ENCODE results near the gene RAB44.

Gene RAB44

GRCh38 chr6:36734486-36735060 lies 36.9 kb downstream of the RAB44 start:
- H3K9me2 ChIP-seq (replicated peaks; ENCODE audit: control insufficient read depth, low read length), result no peaks in the 10 kb centered on the region
- no peaks in the 10 kb centered on the region for H3K4me1 ChIP-seq (ENCODE audit: control insufficient read depth, low read length)
- no peaks in the 10 kb centered on the region for H3K36me3 ChIP-seq (ENCODE audit: control insufficient read depth, low read length)
- no peak overlapping the region for H3K4me2 ChIP-seq (ENCODE audit: low read length)
- H4K20me1 ChIP-seq (ENCODE audit: control insufficient read depth, insufficient read depth, low read depth, low read length), result no peaks in the 10 kb centered on the region
- no peaks in the 10 kb centered on the region for H3K79me2 ChIP-seq (ENCODE audit: control insufficient read depth, low read length)
- TF ChIP-seq CTCF (IDR thresholded peaks at IDR 0.05; ENCODE audit: low read depth, low read length, poor library complexity, severe bottlenecking) (no peak), EZH2phosphoT487 (IDR thresholded peaks at IDR 0.05; ENCODE audit: borderline replicate concordance, low read length) (no peak)
- H3K27ac ChIP-seq (ENCODE audit: low read depth, low read length), result no peak overlapping the region
- no peak overlapping the region for H3K4me3 ChIP-seq (ENCODE audit: low read length)
- peaks cover 25% of the 10 kb centered on the region for H3K27me3 ChIP-seq (ENCODE audit: control insufficient read depth, low read length)
- no peaks in the 10 kb centered on the region for H3K9me3 ChIP-seq (ENCODE audit: control insufficient read depth, insufficient read depth, low read length)
- no peaks in the 10 kb centered on the region for H3F3A ChIP-seq (ENCODE audit: control insufficient read depth, insufficient read depth)

DNA sequence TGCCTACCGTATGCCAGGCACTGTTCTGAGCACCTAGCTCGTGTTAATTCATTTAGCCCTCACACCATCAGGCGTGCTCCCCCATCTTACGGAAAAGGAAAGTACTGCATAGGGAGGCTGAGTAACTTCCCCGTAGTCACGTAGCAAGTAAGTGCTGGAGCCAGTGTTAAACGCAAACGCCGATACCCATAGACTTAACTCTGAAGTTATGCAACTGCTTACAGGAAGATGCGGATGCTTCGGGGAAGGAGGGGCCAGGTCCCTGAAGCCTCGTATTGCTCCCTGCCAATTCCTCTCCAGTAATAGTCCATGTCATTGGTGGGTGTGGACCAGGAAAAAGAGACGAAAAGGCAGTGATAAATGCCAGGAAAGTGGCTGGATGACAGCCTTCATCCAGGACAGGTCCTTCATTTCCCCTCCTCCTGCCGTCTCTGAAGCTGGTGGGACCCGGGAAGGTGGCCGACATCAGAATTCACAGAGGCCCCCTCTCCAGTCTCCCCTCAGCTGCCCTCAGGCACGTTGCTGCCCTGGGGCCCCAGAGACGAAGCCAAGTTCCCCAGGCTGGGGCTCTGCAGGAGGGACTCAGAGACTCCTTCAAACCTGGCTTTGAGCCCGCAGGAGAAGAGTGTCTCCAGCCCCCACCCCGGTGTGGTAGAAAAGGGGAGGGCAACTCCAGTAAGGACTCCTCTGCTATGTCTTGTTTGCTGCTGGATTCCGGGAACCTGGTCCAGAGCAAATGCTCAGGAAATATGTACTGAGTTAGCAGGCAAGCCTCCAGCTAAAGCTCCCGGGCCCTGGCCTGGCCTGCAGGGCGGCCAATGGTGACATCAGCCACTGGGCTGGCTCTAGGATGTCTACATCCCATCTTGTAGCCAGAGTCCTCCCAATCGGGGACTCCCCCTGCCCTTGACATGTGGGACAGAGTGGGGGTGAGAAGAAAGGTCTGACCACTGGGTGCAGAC lies 37.8 kb downstream of the RAB44 start:
- H3K9me3 ChIP-seq (ENCODE audit: control insufficient read depth, insufficient read depth, low read length), result no peaks in the 10 kb centered on the region
- no peaks in the 10 kb centered on the region for H3K79me2 ChIP-seq (ENCODE audit: control insufficient read depth, low read length)
- H3K4me2 ChIP-seq (ENCODE audit: low read length), result 0 out of 2 replicates have a peak overlapping the region, but pooled peaks have one; percentile 1
- no peaks in the 10 kb centered on the region for H3F3A ChIP-seq (ENCODE audit: control insufficient read depth, insufficient read depth)
- TF ChIP-seq CTCF (IDR thresholded peaks at IDR 0.05; ENCODE audit: low read depth, low read length, poor library complexity, severe bottlenecking) (no peak), EZH2phosphoT487 (IDR thresholded peaks at IDR 0.05; ENCODE audit: borderline replicate concordance, low read length) (no peak)
- no peaks in the 10 kb centered on the region for H3K9me2 ChIP-seq (replicated peaks; ENCODE audit: control insufficient read depth, low read length)
- H4K20me1 ChIP-seq (ENCODE audit: control insufficient read depth, insufficient read depth, low read depth, low read length), result no peaks in the 10 kb centered on the region
- H3K4me1 ChIP-seq (ENCODE audit: control insufficient read depth, low read length), result no peaks in the 10 kb centered on the region
- no peak overlapping the region for H3K4me3 ChIP-seq (ENCODE audit: low read length)
- no peaks in the 10 kb centered on the region for H3K36me3 ChIP-seq (ENCODE audit: control insufficient read depth, low read length)
- H3K27ac ChIP-seq (ENCODE audit: low read depth, low read length), result no peak overlapping the region
- peaks cover 28% of the 10 kb centered on the region for H3K27me3 ChIP-seq (ENCODE audit: control insufficient read depth, low read length)

GRCh38 chr6:36737043-36737785 lies 39.6 kb downstream of the RAB44 start:
- Histone ChIP-seq H3K79me2 (ENCODE audit: control insufficient read depth, low read length) (no peaks in the 10 kb centered on the region), H3F3A (ENCODE audit: control insufficient read depth, insufficient read depth) (no peaks in the 10 kb centered on the region), H3K9me2 (replicated peaks; ENCODE audit: control insufficient read depth, low read length) (no peaks in the 10 kb centered on the region), H3K27ac (ENCODE audit: low read depth, low read length) (no peak overlapping the region), H3K36me3 (ENCODE audit: control insufficient read depth, low read length) (no peaks in the 10 kb centered on the region), H3K9me3 (ENCODE audit: control insufficient read depth, insufficient read depth, low read length) (no peaks in the 10 kb centered on the region), H4K20me1 (ENCODE audit: control insufficient read depth, insufficient read depth, low read depth, low read length) (no peaks in the 10 kb centered on the region), H3K4me3 (ENCODE audit: low read length) (no peak overlapping the region), H3K4me2 (ENCODE audit: low read length) (no peak overlapping the region), H3K27me3 (ENCODE audit: control insufficient read depth, low read length) (peaks cover 28% of the 10 kb centered on the region), H3K4me1 (ENCODE audit: control insufficient read depth, low read length) (no peaks in the 10 kb centered on the region)
- TF ChIP-seq EZH2phosphoT487 (IDR thresholded peaks at IDR 0.05; ENCODE audit: borderline replicate concordance, low read length), result no peak
- no peak for TF ChIP-seq CTCF (IDR thresholded peaks at IDR 0.05; ENCODE audit: low read depth, low read length, poor library complexity, severe bottlenecking)
